T-cell (primary cell): ENCODE measurements around the gene MFSD2A. TPM values are rescaled to one million over a fixed set of nuclear protein-coding genes. Genes with fewer than 3 reads are reported as not detected.
A peak's percentile ranks its signal among the peaks of the same experiment; 100 is the strongest.
"Not testable (repeated sequence)": the region's sequence is repeated elsewhere in the genome, so short reads cannot be mapped to it uniquely, and the experiment has no call there.

Experiments
- ATAC-seq, 4 experiments: fragments of 200-7000 bp in 3 of 4; fragments of 150-1000 bp in 1 of 4; cut with Tn5 transposase; replicated peaks in 1 of 4; 1 replicate in 3 of 4; 2 replicates in 1 of 4; pipeline ENCODE4 v1.10.0; 2021; ENCODE audit warnings: moderate library complexity in 3 of 4, mild to moderate bottlenecking in 2 of 4, moderate number of reproducible peaks in 1 of 4
- CTCF ChIA-PET, 2 donors: fragments of 300-600 bp; sonication (Branson Sonifier 250); formaldehyde crosslinking; loops; one replicate each; lab custom pipeline; 2022; ENCODE audit warnings: antibody characterized with exemption in 2 of 2; lab: Charles Lee
- POLR2A ChIA-PET, 2 donors: fragments of 300-600 bp; sonication (Branson Sonifier 250); formaldehyde crosslinking; loops; one replicate each; lab custom pipeline; 2022; ENCODE audit warnings: antibody characterized with exemption in 2 of 2; lab: Charles Lee
- DNase-seq, 35 experiments: peaks; one replicate each; pipeline versions ENCODE4 v3.0.0 to v3.0.0-alpha.2; 2013 to 2023
- H3K27ac ChIP-seq: one replicate; pipeline ENCODE4 v1.5.1; 2013; ENCODE audit warnings: low read length
- H3K27me3 ChIP-seq, 2 experiments: replicated peaks in 1 of 2; 1 replicate in 1 of 2; 2 replicates in 1 of 2; pipeline versions ENCODE4 v1.6.1 to v1.7.0; 2013; ENCODE audit warnings: low read length in 1 of 2, mixed read lengths in 1 of 2; ENCODE audit not compliant: control insufficient read depth in 2 of 2, insufficient read depth in 2 of 2; ENCODE audit errors: extremely low read depth in 1 of 2
- H3K36me3 ChIP-seq, 2 donors: 1 replicate in 1 of 2; 2 replicates in 1 of 2; pipeline versions ENCODE4 v1.6.1 to v1.7.0; 2013; ENCODE audit warnings: low read length in 1 of 2; ENCODE audit not compliant: control insufficient read depth in 2 of 2, insufficient read depth in 1 of 2; ENCODE audit errors: extremely low read depth in 1 of 2
- H3K4me1 ChIP-seq, 2 experiments: 1 replicate in 1 of 2; 2 replicates in 1 of 2; pipeline versions ENCODE4 v1.6.1 to v1.7.0; 2013; ENCODE audit warnings: low read length in 2 of 2, mixed read lengths in 1 of 2; ENCODE audit not compliant: insufficient read depth in 2 of 2, control insufficient read depth in 1 of 2; ENCODE audit errors: extremely low read depth in 1 of 2
- H3K4me3 ChIP-seq, 2 donors: 1 replicate in 1 of 2; 2 replicates in 1 of 2; pipeline versions ENCODE4 v1.5.1 to v1.7.0; 2013; ENCODE audit warnings: mild to moderate bottlenecking in 2 of 2, low read length in 1 of 2, moderate library complexity in 1 of 2; ENCODE audit not compliant: control insufficient read depth in 1 of 2; ENCODE audit errors: extremely low read depth in 1 of 2
- H3K9me3 ChIP-seq: 2 replicates; pipeline ENCODE4 v1.7.0; 2013
- H3K27ac Mint-ChIP-seq, 2 donors: one replicate each; pipeline ENCODE4 v1.8.0; 2020 to 2021; ENCODE audit warnings: mild to moderate bottlenecking in 2 of 2, mixed read lengths in 2 of 2
- H3K27me3 Mint-ChIP-seq, 2 donors: one replicate each; pipeline ENCODE4 v1.8.0; 2021 to 2022; ENCODE audit warnings: mixed read lengths in 2 of 2
- H3K36me3 Mint-ChIP-seq: one replicate; pipeline ENCODE4 v1.8.0; 2021; ENCODE audit warnings: mixed read lengths
- H3K4me1 Mint-ChIP-seq, 3 donors: one replicate each; pipeline ENCODE4 v1.8.0; 2020 to 2022; ENCODE audit warnings: mixed read lengths in 3 of 3, mild to moderate bottlenecking in 1 of 3
- H3K4me3 Mint-ChIP-seq, 3 donors: one replicate each; pipeline ENCODE4 v1.8.0; 2020 to 2022; ENCODE audit warnings: mild to moderate bottlenecking in 3 of 3, mixed read lengths in 3 of 3, moderate library complexity in 3 of 3
- H3K9me3 Mint-ChIP-seq, 3 donors: one replicate each; pipeline ENCODE4 v1.8.0; 2020 to 2022; ENCODE audit warnings: mixed read lengths in 3 of 3
- WGBS: methylation state at CpG from one replicate; pipeline ENCODE4 v1.1.5; 2013; ENCODE audit warnings: missing lambda C conversion rate; ENCODE audit not compliant: insufficient coverage; 5-methylcytosine and 5-hydroxymethylcytosine counted together
- total RNA-seq, 35 experiments: library from RNA in 6 of 35; stranded (reverse) in 6 of 35; fragments of 120-200 nt in 1 of 35; gene quantifications; one replicate each; pipeline versions ENCODE4 v1.2.1 to v1.2.4 and lab custom pipeline; 2013 to 2026

MFSD2A gene
- total RNA-seq, 5 donors from 2014 or later (not counting 1 experiment from before 2014, with no cell fraction given) = 0.39 to 3.5 (median 1.4) TPM

GRCh38 chr1:40001456-40001855, 46.5 kb downstream of the MFSD2A start:
- no peaks in the 10 kb centered on the region for H3K36me3 ChIP-seq
- no peaks in the 10 kb centered on the region for H3K9me3 ChIP-seq
- Mint-ChIP-seq H3K27ac (no peak overlapping the region), H3K36me3 (no peaks in the 10 kb centered on the region), H3K4me1 (peaks cover 6 to 24% (median 8%) of the 10 kb centered on the region in 3 donors), H3K4me3 (no peak overlapping the region), H3K27me3 (no peaks in the 10 kb centered on the region), H3K9me3 (peaks cover 0 to 4% (median 0%) of the 10 kb centered on the region in 3 donors)
- no peak overlapping the region for H3K4me3 ChIP-seq
- ChIA-PET POLR2A (no interaction called here), CTCF (interaction anchor here in 1 of 2 donors (0.6 kb wide), 1 partner anchor 422 kb away, joined by 3 read pairs; no protein-coding TSS in a partner anchor)
- H3K4me1 ChIP-seq = peaks cover 3 to 4% of the 10 kb centered on the region in 2 experiments
- H3K27me3 ChIP-seq = no peaks in the 10 kb centered on the region
- H3K27ac ChIP-seq = no peak overlapping the region
- ATAC-seq = no peak
- no peak for DNase-seq
- WGBS = no CpG with 5 or more reads among the region's 2 CpGs

- peaks cover 0 to 19% (median 5%) of the 10 kb centered on the region in 3 donors for H3K4me1 Mint-ChIP-seq
- Histone ChIP-seq H3K9me3 (no peaks in the 10 kb centered on the region), H3K36me3 (no peaks in the 10 kb centered on the region), H3K4me1 (peaks cover 0 to 4% of the 10 kb centered on the region in 2 experiments), H3K27me3 (no peaks in the 10 kb centered on the region), H3K4me3 (no peak overlapping the region), H3K27ac (no peak overlapping the region)
- peaks cover 0 to 5% (median 0%) of the 10 kb centered on the region in 3 donors for H3K9me3 Mint-ChIP-seq
- no peak for DNase-seq
- CTCF ChIA-PET = interaction anchor here (0.7 to 1.0 kb wide), 2 partner anchors 11 to 78 kb away, joined by 3 to 5 read pairs; no protein-coding TSS in a partner anchor
- ATAC-seq = no peak
- H3K4me3 Mint-ChIP-seq = no peak overlapping the region
- POLR2A ChIA-PET = interaction anchor here in 1 of 2 donors (0.7 kb wide), 1 partner anchor 248 kb away, joined by 11 read pairs; no protein-coding TSS in a partner anchor
- H3K27me3 Mint-ChIP-seq = no peaks in the 10 kb centered on the region
- H3K27ac Mint-ChIP-seq = peak overlapping the region in 1 of 2 donors; percentile 72
- WGBS = no CpG with 5 or more reads among the region's 10 CpGs
- H3K36me3 Mint-ChIP-seq = no peaks in the 10 kb centered on the region
These were observed 48.5 kb downstream of the MFSD2A start for GRCh38 chr1:40003156-40004093.

GRCh38 chr1:40004857-40005256, 49.9 kb downstream of the MFSD2A start:
- H3K36me3 Mint-ChIP-seq = no peaks in the 10 kb centered on the region
- Histone ChIP-seq H3K4me3 (no peak overlapping the region), H3K27ac (no peak overlapping the region), H3K36me3 (no peaks in the 10 kb centered on the region), H3K9me3 (no peaks in the 10 kb centered on the region), H3K4me1 (peaks cover 0 to 4% of the 10 kb centered on the region in 2 experiments), H3K27me3 (no peaks in the 10 kb centered on the region)
- no peak for ATAC-seq
- H3K4me3 Mint-ChIP-seq = no peak overlapping the region
- ChIA-PET POLR2A (no interaction called here), CTCF (interaction anchor here in 1 of 2 donors (1.0 kb wide), 1 partner anchor 9 kb away, joined by 5 read pairs; no protein-coding TSS in a partner anchor)
- no peak overlapping the region for H3K27ac Mint-ChIP-seq
- WGBS = no CpG with 5 or more reads among the region's 2 CpGs
- H3K27me3 Mint-ChIP-seq = no peaks in the 10 kb centered on the region
- no peak for DNase-seq
- peaks cover 0 to 5% (median 0%) of the 10 kb centered on the region in 3 donors for H3K9me3 Mint-ChIP-seq
- peaks cover 0 to 19% (median 5%) of the 10 kb centered on the region in 3 donors for H3K4me1 Mint-ChIP-seq

DNA sequence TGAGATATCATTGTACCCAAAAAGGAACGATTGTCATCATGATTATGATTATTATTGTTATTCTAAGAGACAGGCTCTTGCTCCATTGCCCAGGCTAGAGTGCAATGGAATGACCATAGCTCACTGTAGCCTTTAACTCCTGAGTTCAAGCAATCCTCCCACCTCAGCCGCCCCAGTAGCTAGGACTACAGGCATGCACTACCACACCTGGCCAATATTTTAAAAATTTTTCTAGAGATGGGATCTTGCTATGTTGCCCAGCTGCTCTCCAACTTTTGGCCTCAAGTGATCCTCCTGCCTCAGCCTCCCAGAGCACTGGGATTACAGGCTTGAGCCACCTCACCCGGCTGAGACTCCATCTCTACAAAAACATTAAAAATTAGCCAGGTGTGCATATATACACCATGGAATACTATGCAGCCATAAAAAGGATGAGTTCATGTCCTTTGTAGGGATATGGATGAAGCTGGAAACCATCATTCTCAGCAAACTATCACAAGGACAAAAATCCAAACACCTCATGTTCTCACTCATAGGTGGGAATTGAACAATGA, 52.6 kb downstream of the MFSD2A start:
- H3K4me3 Mint-ChIP-seq, H3K27me3 ChIP-seq, H3K36me3 Mint-ChIP-seq, ATAC-seq, H3K4me1 ChIP-seq, H3K4me3 ChIP-seq, H3K27ac ChIP-seq, H3K27me3 Mint-ChIP-seq, H3K9me3 ChIP-seq, DNase-seq, H3K27ac Mint-ChIP-seq, POLR2A ChIA-PET, H3K9me3 Mint-ChIP-seq, H3K36me3 ChIP-seq: not testable (repeated sequence)
- CTCF ChIA-PET = interaction anchor here in 1 of 2 donors (0.6 kb wide), 1 partner anchor 96 kb away, joined by 3 read pairs; no protein-coding TSS in a partner anchor
- peaks cover 0 to 12% (median 5%) of the 10 kb centered on the region in 3 donors for H3K4me1 Mint-ChIP-seq
- WGBS = no CpG with 5 or more reads among the region's 3 CpGs

DNA sequence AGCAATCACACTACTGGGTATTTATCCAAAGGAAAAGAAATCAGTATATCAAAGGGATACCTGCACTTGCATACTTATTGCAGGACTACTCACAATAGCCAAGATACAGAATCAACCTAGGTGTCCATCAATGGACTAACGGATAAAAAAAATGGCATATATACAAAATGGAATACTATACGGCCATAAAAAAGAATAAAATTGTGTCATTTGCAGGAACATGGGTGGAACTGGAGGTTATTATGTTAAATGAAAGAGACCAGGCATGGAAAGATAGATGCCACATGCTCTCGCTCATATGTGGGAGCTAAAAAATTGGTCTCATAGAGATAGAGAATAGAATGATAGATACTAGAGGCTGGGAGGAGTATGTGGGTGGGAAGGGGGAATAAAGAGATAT, 56.3 kb downstream of the MFSD2A start:
- Mint-ChIP-seq H3K36me3 (no peaks in the 10 kb centered on the region), H3K4me1 (peaks cover 14 to 23% (median 15%) of the 10 kb centered on the region in 3 donors), H3K27ac (no peak overlapping the region), H3K4me3 (no peak overlapping the region), H3K9me3 (peaks cover 0 to 3% (median 0%) of the 10 kb centered on the region in 3 donors), H3K27me3 (no peaks in the 10 kb centered on the region)
- Histone ChIP-seq H3K27ac (no peak overlapping the region), H3K9me3 (no peaks in the 10 kb centered on the region), H3K4me3 (no peak overlapping the region), H3K36me3 (no peaks in the 10 kb centered on the region), H3K4me1 (peaks cover 7 to 10% of the 10 kb centered on the region in 2 experiments), H3K27me3 (no peaks in the 10 kb centered on the region)
- WGBS = 100% methylated on average over 2 of the region's 3 CpGs
- ChIA-PET CTCF (no interaction called here), POLR2A (interaction anchor here in 1 of 2 donors (0.6 kb wide), 1 partner anchor 39 kb away, joined by 3 read pairs; no protein-coding TSS in a partner anchor)
- DNase-seq (no peak), ATAC-seq (no peak)

GRCh38 chr1:40014253-40014706, 59.3 kb downstream of the MFSD2A start:
- Histone ChIP-seq H3K4me3 (no peak overlapping the region), H3K9me3 (no peaks in the 10 kb centered on the region), H3K4me1 (peaks cover 7 to 10% of the 10 kb centered on the region in 2 experiments), H3K27ac (peak overlapping the region; percentile 28), H3K36me3 (no peaks in the 10 kb centered on the region), H3K27me3 (no peaks in the 10 kb centered on the region)
- Mint-ChIP-seq H3K4me1 (peaks cover 14 to 23% (median 15%) of the 10 kb centered on the region in 3 donors), H3K36me3 (no peaks in the 10 kb centered on the region), H3K27ac (peak overlapping the region; percentile 36 to 48), H3K4me3 (no peak overlapping the region), H3K27me3 (no peaks in the 10 kb centered on the region), H3K9me3 (no peaks in the 10 kb centered on the region)
- POLR2A ChIA-PET = interaction anchor here (0.6 kb wide), 4 partner anchors 17 to 987 kb away, joined by 4 to 5 read pairs (median 4); no protein-coding TSS in a partner anchor
- CTCF ChIA-PET = interaction anchor here (0.6 to 2.1 kb wide), 6 partner anchors 9 to 25 kb away, joined by 3 to 11 read pairs (median 4); no protein-coding TSS in a partner anchor
- DNase-seq (peak in 2 of 35 experiments; percentile 5 to 58), ATAC-seq (peak; percentile 48 to 96 (median 75))
- 70% methylated on average over 3 of the region's 3 CpGs for WGBS
